HepG2 (cell line): ENCODE results near the gene GRM2. TPM values are rescaled to one million over a fixed set of nuclear protein-coding genes. Genes with fewer than 3 reads are reported as not detected.
A peak's percentile ranks its signal among the peaks of the same experiment; 100 is the strongest.

ENCODE experiments used
- ATAC-seq: fragments of 200-7000 bp; cut with Tn5 transposase; 3 replicates; pipeline ENCODE4 v1.9.1; 2020; ENCODE audit warnings: mild to moderate bottlenecking, moderate library complexity
- BruUV-seq: library from RNA; stranded (reverse); fragments of 400-500 nt; replicated peaks from 2 replicates; lab custom pipeline; 2021; lab: Mats Ljungman, UMichigan
- CTCF ChIA-PET: fragments of 300-600 bp; formaldehyde crosslinking; extraction: SDS; loops from one replicate; lab custom pipeline; 2021; ENCODE audit warnings: low total read pairs, inconsistent platforms, low intra/inter-chr PET ratio; lab: Yijun Ruan, JAX
- POLR2A ChIA-PET: fragments of 350-600 bp; sonication (Branson Sonifier 250); formaldehyde crosslinking; loops from one replicate; lab custom pipeline; 2020; ENCODE audit warnings: antibody characterized with exemption, inconsistent platforms; lab: Yijun Ruan, JAX
- DNase-seq: peaks from one replicate; pipeline ENCODE4 v3.0.0-alpha.2; 2015; ENCODE audit warnings: low spot score
- FAIRE-seq: peaks from 3 replicates; lab custom pipeline; 2011; peaks lifted over from hg19 to GRCh38; lab: Jason Lieb, UNC
- H2AFZ ChIP-seq: one replicate; pipeline ENCODE4 v1.6.1; 2011; ENCODE audit warnings: low read length, inconsistent platforms
- H3K27ac ChIP-seq: fragments of 300-600 bp; 3 replicates; pipeline ENCODE4 v1.8.0; 2011; ENCODE audit warnings: mixed run types, mild to moderate bottlenecking, mixed read lengths, low read length, inconsistent platforms; ENCODE audit not compliant: insufficient read depth; ENCODE audit errors: extremely low read length
- H3K27me3 ChIP-seq, 2 experiments: fragments of 200-600 bp in 1 of 2; 2 replicates in 1 of 2; 3 replicates in 1 of 2; pipeline versions ENCODE4 v1.6.0 to v1.8.0; 2011; ENCODE audit warnings: low read length in 2 of 2, mild to moderate bottlenecking in 2 of 2, moderate library complexity in 2 of 2, inconsistent platforms in 1 of 2; ENCODE audit not compliant: insufficient read depth in 2 of 2, control insufficient read depth in 1 of 2
- H3K36me3 ChIP-seq, 2 experiments: fragments of 200-600 bp in 1 of 2; replicated peaks in 1 of 2; 2 replicates in 1 of 2; 3 replicates in 1 of 2; pipeline versions ENCODE4 v1.5.1 to v1.8.0; 2011; ENCODE audit warnings: low read length in 2 of 2, inconsistent platforms in 1 of 2; ENCODE audit not compliant: insufficient read depth in 2 of 2, control insufficient read depth in 1 of 2
- H3K4me1 ChIP-seq: 2 replicates; pipeline ENCODE4 v1.5.1; 2012; ENCODE audit warnings: low read length, inconsistent platforms; ENCODE audit not compliant: insufficient read depth
- H3K4me2 ChIP-seq: 2 replicates; pipeline ENCODE4 v1.6.0; 2011; ENCODE audit warnings: low read depth, low read length, inconsistent platforms
- H3K4me3 ChIP-seq, 3 experiments: fragments of 200-600 bp in 1 of 3; sonication (generic), shearing (Covaris generic) in 1 of 3; replicated peaks in 1 of 3; 2 replicates each; pipeline ENCODE4 v1.5.1; 2011 to 2016; ENCODE audit warnings: low read length in 3 of 3, inconsistent platforms in 2 of 3, low read depth in 2 of 3, mild to moderate bottlenecking in 2 of 3, control low read depth in 1 of 3, mixed read lengths in 1 of 3; ENCODE audit not compliant: insufficient read depth in 1 of 3
- H3K79me2 ChIP-seq: one replicate; pipeline ENCODE4 v1.6.1; 2011; ENCODE audit warnings: low read length, inconsistent platforms; ENCODE audit not compliant: insufficient read depth
- H3K9ac ChIP-seq: 2 replicates; pipeline ENCODE4 v1.6.0; 2011; ENCODE audit warnings: mild to moderate bottlenecking, low read depth, low read length, inconsistent platforms; ENCODE audit not compliant: insufficient read depth
- H3K9me3 ChIP-seq: 2 replicates; pipeline ENCODE4 v1.5.1; 2012; ENCODE audit warnings: mild to moderate bottlenecking, low read length
- H4K20me1 ChIP-seq: 2 replicates; pipeline ENCODE4 v1.6.0; 2011; ENCODE audit warnings: inconsistent platforms, mild to moderate bottlenecking, low read length, moderate library complexity; ENCODE audit not compliant: insufficient read depth
- CHD2 ChIP-seq: IDR thresholded peaks from 2 replicates; pipeline ENCODE4 v1.6.1; 2011; ENCODE audit warnings: low read depth, low read length, improper control_type of control experiment
- HNRNPLL ChIP-seq: fragments of 200-400 bp; formaldehyde crosslinking; IDR thresholded peaks from 2 replicates; pipeline ENCODE4 v1.6.1; 2017; ENCODE audit warnings: mild to moderate bottlenecking, low read depth, low read length; ENCODE audit not compliant: poor library complexity, severe bottlenecking
- KLF16 ChIP-seq, 2 experiments: sonication (generic) in 1 of 2; formaldehyde crosslinking in 1 of 2; IDR thresholded peaks; 2 replicates each; pipeline versions ENCODE4 v1.6.1 to v1.8.0; 2016 to 2023; ENCODE audit warnings: missing genetic modification reagents in 2 of 2, missing compliant biosample characterization in 1 of 2
- MAZ ChIP-seq, 2 experiments: sonication (generic) in 1 of 2; formaldehyde crosslinking in 1 of 2; IDR thresholded peaks; 2 replicates each; pipeline versions ENCODE4 v1.5.0 to v1.6.1; 2012 to 2020; ENCODE audit warnings: low read depth in 2 of 2, mild to moderate bottlenecking in 2 of 2, borderline replicate concordance in 1 of 2, improper control_type of control experiment in 1 of 2, low read length in 1 of 2, missing genetic modification reagents in 1 of 2, moderate library complexity in 1 of 2
- PAXIP1 ChIP-seq: sonication (generic); formaldehyde crosslinking; conservative IDR thresholded peaks from 2 replicates; pipeline ENCODE4 v1.4.0; 2020; ENCODE audit warnings: mild to moderate bottlenecking, missing genetic modification reagents, moderate library complexity
- RXRB ChIP-seq: IDR thresholded peaks from 2 replicates; pipeline ENCODE4 v1.6.1; 2016; ENCODE audit warnings: borderline replicate concordance, missing genetic modification reagents, missing compliant biosample characterization
- ZBTB7B ChIP-seq: sonication (generic); formaldehyde crosslinking; IDR thresholded peaks from 2 replicates; pipeline ENCODE4 v1.4.0; 2020; ENCODE audit warnings: missing genetic modification reagents
- ZC3H13 ChIP-seq: sonication (generic); formaldehyde crosslinking; IDR thresholded peaks from 2 replicates; pipeline ENCODE4 v1.8.1; 2023; ENCODE audit warnings: mild to moderate bottlenecking, missing genetic modification reagents, moderate library complexity
- ZNF333 ChIP-seq: sonication (generic); formaldehyde crosslinking; IDR thresholded peaks from 2 replicates; pipeline ENCODE4 v1.4.0; 2020; ENCODE audit warnings: mild to moderate bottlenecking, missing genetic modification reagents, borderline replicate concordance
- ZNF484 ChIP-seq: sonication (generic); formaldehyde crosslinking; IDR thresholded peaks from 2 replicates; pipeline ENCODE4 v1.5.1; 2020; ENCODE audit warnings: mild to moderate bottlenecking, low read depth, missing genetic modification reagents, borderline replicate concordance
- ZNF614 ChIP-seq: IDR thresholded peaks from 2 replicates; pipeline ENCODE4 v1.6.1; 2018; ENCODE audit warnings: missing biosample characterization, missing genetic modification reagents, inconsistent platforms, borderline replicate concordance
- ZNF670 ChIP-seq: sonication (generic); formaldehyde crosslinking; IDR thresholded peaks from 2 replicates; pipeline ENCODE4 v1.8.0; 2022; ENCODE audit warnings: mild to moderate bottlenecking, missing genetic modification reagents, borderline replicate concordance
- WGBS: methylation state at CpG from one replicate; pipeline ENCODE4 v1.1.6; 2017; ENCODE audit warnings: low lambda C conversion rate; 5-methylcytosine and 5-hydroxymethylcytosine counted together
- in situ Hi-C: cut with HindIII; loops from 2 replicates; pipeline ENCODE4 v1.10.0; 2017; ENCODE audit warnings: low pct_unique_long_range_greater_than_20kb; ENCODE audit not compliant: extremely low pct_ligation_motif_present
- intact Hi-C: fragments of 100-400 bp; cut with micrococcal nuclease; formaldehyde crosslinking; loops from one replicate; pipeline ENCODE4 v1.10.0; 2022; ENCODE audit not compliant: unreplicated experiment
- polyA plus RNA-seq, 8 experiments: library from polyadenylated mRNA; depleted of rRNA in 3 of 8; stranded (reverse) in 7 of 8; unstranded in 1 of 8; fragments of >200 nt; fragmentation: Illumina TruSeq in 4 of 8; extraction: Trizol in 4 of 8; gene quantifications; 2 replicates each; pipeline versions ENCODE4 v1.2.1 to v1.2.3, GENCODE V29; 2011 to 2016; ENCODE audit warnings: low read depth in 4 of 8, missing spikeins in 1 of 8, mixed read lengths in 1 of 8; ENCODE audit not compliant: insufficient read depth in 1 of 8
- total RNA-seq, 5 experiments: library from RNA; depleted of rRNA; stranded (reverse); fragments of >200 nt; fragmentation: Illumina TruSeq; extraction: Trizol; gene quantifications; 2 replicates each; pipeline ENCODE4 v1.2.3, GENCODE V29; 2016; ENCODE audit warnings: low read depth in 1 of 5

Gene GRM2
- total and polyA plus RNA-seq, 2 of the 13 experiments (the other 11 are each of a cell fraction or from before 2014, with no cell fraction given): 0.04 to 0.07 TPM

- no peak overlapping the region for H3K9ac ChIP-seq
- H3K79me2 ChIP-seq: no peaks in the 10 kb centered on the region
- no peaks in the 10 kb centered on the region for H3K36me3 ChIP-seq
- no peak overlapping the region for H3K4me2 ChIP-seq
- no peaks in the 10 kb centered on the region for H3K9me3 ChIP-seq
- CTCF ChIA-PET: interaction anchor here (1.7 kb wide), 1 partner anchor 80 kb away, joined by 5 read pairs; no protein-coding TSS in a partner anchor
- in situ Hi-C loops (no loop called here), intact Hi-C loops (loop anchor here (1.0 kb wide), 1 partner anchor 81 kb away; no protein-coding TSS in a partner anchor)
- H2AFZ ChIP-seq: no peak overlapping the region
- H3K4me3 ChIP-seq: no peak overlapping the region
- H4K20me1 ChIP-seq: no peaks in the 10 kb centered on the region
- WGBS: 46% methylated on average over 5 of the region's 5 CpGs
- DNase-seq: no peak
- peak; percentile 34; the same call in 1 of the 3 replicates for ATAC-seq
- 0 out of 5 replicates have a peak, but pooled peaks cover 0 to 2% of the 10 kb centered on the region in 2 experiments for H3K27me3 ChIP-seq
- BruUV-seq: no TSS peak
- H3K27ac ChIP-seq: no peak overlapping the region
- FAIRE-seq: no peak
- H3K4me1 ChIP-seq: peaks cover 12% of the 10 kb centered on the region
- POLR2A ChIA-PET: no interaction called here
- TF ChIP-seq ZNF484 (no peak), CHD2 (no peak), ZC3H13 (CRISPR knock-in tag) (no peak), ZNF333 (CRISPR knock-in tag) (no peak), ZNF670 (CRISPR knock-in tag) (0 out of 2 replicates have a peak, but pooled peaks have one; percentile 32), KLF16 (CRISPR knock-in tag; IDR thresholded peaks at IDR 0.05) (no peak), MAZ (IDR thresholded peaks at IDR 0.05; ENCODE audit: borderline replicate concordance, low read depth, low read length) (no peak), MAZ (CRISPR knock-in tag; IDR thresholded peaks at IDR 0.05; ENCODE audit: low read depth) (no peak), ZBTB7B (CRISPR knock-in tag) (no peak), ZNF614 (peak; percentile 8; the same call in 1 of the 2 replicates), HNRNPLL (no peak), RXRB (CRISPR knock-in tag) (no peak), PAXIP1 (0 out of 2 replicates have a peak, but pooled peaks have one; percentile 6)
Observed at GRCh38 chr3:51719410-51720025, 12.7 kb downstream of the GRM2 start.
